OCI-M1 (cell line): ENCODE data around the gene CBFA2T2.
"Not testable (repeated sequence)": the region's sequence is repeated elsewhere in the genome, so short reads cannot be mapped to it uniquely, and the experiment has no call there.

Experiments
- DNase-seq: peaks from one replicate; lab custom pipeline; 2025; lab: John Stamatoyannopoulos, UW

The CBFA2T2 gene

DNA sequence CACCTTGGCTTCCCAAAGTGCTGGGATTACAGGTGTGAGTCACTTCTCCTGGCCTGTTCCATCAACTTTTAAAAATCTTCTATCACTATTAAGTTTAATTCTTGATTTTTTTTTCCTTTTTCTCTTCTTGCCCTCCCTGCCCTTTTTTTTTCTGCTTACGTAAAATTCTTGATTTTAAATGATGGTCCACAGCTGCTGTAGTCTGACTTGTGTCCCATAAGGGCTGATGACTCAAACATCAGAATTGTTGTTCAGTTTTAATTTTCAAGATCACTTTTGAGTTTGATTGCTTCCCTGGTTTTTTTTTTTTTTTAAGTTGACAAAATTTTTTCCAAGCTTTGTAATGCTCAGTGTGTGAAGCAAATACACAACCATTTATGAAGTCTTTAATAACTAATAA lies 61.9 kb downstream of the CBFA2T2 start:
- DNase-seq: no peak

DNA sequence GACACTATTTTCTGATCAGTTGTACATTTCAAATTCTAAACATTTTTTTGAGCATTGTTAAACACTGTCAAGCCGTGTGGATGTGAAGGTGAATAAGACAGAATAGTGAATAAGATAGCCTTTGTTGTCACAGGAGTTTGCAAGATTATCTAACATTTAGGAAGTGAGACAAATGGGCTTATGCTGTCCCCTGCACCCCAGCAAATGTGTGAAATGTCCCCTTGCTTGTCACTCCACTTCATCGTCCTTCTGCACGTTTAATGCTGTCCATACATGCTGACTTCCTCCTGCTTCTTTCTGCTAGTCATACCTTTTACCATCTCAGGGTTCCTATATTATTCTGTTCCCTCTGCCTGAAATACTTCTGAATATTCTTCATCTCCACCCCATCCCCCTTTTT lies 62.6 kb downstream of the CBFA2T2 start:
- no peak for DNase-seq

DNA sequence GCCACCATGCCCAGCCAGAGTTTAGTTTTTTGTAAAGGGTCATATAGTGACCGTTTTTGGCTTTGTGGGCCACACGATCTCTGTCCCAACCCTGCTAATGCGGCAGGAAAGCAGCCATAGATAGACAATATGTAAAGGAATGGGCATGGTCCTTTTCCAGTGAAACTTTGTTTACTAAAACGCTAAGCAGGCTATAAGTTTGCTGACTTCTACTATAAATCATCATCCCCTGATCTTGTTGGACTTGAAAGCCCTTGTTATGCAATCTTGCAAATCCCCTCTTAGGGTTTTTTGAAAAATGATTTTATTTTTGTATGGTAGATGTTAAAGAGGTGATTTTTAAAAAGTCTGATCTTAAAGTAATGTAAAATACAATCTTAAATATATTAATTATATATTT lies 63.6 kb downstream of the CBFA2T2 start:
- DNase-seq: no peak

DNA sequence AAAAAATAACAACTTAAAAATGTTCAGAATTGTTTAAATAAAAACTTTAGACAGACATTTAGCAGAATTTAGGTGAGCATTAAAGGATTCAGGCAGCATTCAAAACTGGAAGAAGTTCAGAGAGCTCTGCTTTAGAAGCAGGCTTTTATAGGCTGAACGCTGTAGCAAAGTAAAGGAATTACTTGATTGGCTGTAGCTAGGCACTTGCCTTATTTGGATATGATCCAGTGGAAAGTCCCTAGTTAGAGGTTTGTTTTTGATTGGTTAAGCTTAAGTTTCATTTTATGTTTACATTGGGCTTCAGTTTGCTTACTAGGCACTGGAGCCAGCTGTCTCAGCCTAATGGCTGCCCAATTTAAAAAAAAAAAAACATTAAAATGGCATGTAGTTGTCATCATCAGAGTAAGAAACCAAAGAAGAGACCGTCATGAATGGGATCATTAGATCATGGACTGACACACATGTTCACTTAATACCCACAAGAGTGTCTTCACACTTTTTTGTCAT lies 65.1 kb downstream of the CBFA2T2 start:
- DNase-seq: peak; percentile 94

GRCh38 chr20:33555755-33556154 lies 65.9 kb downstream of the CBFA2T2 start:
- DNase-seq: no peak

DNA sequence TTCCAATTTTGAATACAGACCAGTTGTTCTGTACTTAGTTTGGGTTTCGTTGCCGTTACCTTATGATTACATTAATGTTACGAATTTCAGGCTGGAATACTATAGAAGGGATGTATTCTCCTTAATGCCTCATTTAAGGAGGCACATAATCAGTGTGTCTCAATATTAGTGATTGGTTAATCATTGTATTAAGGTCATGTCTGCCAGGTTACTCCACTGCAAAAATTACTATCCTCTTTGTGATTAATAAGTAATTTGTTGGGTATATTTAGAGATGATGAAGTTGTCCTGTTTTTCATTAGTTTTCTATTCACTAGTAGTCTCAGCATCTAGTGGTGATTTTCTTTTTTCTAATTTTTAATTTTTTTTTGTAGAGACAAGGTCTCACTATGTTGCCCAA lies 66.3 kb downstream of the CBFA2T2 start:
- DNase-seq: no peak

- no peak for DNase-seq
Measured at GRCh38 chr20:33558348-33559144, 68.7 kb downstream of the CBFA2T2 start.

DNA sequence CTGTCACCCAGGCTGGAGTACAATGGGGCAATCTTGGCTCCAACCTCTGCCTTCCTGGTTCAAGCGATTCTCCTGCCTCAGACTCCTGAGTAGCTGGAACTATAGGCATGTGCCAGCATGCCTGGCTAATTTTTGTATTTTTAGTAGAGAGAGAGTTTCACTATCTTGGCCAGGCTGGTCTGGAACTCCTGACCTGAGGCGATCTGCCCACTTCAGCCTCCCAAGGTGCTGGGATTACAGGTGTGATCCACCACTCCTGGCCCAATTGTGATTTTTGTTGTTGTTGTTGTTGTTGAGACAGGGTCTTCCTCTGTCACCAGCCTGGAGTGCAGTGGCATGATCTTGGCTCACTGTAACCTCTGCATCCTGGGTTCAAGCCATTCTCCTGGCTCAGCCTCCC lies 69.3 kb downstream of the CBFA2T2 start:
- no peak for DNase-seq

DNA sequence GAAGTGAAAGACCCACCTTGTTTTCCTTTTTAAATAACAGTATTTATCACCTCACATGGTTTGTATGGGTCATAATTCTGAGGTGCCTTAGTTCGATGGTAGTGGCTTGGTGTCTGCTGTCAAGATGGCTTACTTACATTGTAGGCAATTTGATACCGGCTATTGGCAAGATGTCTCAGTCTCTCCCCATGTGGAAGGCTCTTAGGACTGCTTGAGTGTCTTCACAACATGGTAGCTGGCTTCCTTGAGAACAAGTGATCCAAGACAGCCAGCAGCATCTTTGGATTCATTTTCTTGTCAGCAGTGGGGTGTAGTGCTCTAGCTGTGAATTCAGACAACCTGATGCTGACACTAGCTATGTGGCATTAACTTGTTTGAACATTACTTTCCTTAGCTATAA lies 70.1 kb downstream of the CBFA2T2 start:
- no peak for DNase-seq

GRCh38 chr20:33561053-33561452 lies 71.2 kb downstream of the CBFA2T2 start:
- not testable (repeated sequence) for DNase-seq

DNA sequence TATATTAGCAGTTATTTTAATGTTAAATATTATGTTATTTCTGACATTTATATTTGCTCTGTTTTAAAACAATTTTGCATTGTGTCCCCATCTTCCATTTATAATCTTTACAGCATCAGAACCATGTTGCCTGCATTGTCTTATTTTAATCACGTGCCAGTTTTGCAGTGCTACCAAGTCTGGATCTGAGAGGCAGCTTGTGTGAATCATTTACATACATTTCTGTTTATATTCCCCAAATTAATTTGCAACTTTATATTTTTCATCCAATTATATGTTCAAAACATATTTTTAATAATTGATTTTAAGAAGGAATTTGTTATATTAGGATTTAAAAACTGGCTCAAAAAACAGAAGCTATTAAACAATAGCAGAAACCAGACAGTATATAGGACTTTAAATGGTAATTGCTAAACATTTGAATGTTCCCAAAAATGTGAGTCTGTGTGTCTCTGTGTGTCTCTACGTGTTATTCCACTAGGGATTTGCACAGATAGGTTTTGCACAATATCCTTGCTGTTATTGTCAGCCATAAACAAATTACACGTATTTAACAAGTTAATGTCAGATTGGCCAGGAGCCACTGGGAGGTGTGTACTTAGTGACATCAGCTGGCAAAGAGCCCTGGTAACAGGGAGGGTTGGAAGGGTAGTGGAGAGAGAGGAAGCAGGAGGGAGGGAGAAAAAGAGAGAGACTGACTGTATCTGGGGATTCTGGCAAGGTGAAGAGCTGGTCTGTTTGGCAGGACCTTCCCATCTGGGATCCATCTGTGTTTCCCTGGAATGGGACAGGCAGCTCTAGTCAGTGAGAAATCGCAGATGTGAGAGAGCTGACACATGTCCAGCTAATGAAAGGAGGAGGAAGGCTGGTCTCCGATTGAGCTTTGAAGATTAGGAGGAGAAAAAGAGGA lies 72.1 kb downstream of the CBFA2T2 start:
- peak; percentile 67 for DNase-seq

GRCh38 chr20:33563788-33564187 lies 73.9 kb downstream of the CBFA2T2 start:
- no peak for DNase-seq

DNA sequence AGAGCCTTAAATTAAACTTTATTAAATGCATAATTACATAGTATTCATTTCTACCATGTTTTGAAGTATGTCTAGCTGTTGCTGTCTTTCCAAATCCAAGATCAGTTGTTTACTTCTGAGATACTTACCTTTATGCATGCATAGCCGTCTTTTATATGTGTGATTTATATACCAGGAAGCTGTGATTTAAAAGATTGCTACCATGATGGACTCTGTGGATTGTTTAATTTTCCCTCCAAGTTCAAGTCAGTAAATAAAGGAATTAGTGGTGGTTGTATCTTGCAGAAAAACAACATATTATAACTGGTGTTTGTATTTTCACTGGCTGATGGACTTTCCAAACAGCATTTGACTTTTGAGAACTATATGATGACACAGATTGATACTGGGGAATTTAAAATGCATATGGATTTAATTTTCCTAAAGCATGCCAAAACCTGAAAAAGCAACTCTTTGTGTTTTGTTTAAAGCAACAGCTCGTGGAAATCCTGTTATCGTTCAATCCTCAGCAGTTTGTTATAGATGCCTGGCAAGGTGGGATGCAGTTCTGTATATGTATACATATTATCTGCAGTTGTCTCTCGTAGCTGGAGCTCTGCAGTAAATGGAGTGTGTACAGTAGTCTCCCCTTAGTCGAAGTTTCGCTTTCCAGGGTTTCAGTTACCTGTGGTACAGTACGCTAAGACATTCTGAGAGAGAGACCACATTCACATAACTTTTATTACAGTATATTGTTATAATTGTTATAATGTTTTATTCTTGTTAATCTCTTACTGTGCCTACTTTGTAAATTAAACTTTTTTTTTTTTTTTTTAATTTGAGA lies 77.1 kb downstream of the CBFA2T2 start:
- DNase-seq: no peak

DNA sequence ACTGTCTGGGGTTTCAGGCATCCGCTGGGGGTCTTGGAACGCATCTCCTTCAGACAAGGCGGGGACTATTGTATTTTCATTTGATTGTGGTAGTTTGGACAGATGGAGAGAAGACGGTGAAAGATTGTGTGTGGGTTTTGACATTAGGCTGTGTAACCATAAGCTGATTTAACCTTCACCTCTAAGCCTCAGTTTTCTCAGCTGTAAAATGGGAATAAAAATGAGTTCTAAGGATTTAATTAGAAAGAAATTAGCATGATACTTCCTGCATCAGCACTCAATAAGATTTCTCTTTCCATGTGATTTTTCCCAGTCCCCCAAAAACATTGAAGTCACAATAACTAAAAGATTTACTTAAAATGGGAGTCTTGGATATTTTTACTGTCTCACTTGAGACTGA lies 78.1 kb downstream of the CBFA2T2 start:
- no peak for DNase-seq

DNA sequence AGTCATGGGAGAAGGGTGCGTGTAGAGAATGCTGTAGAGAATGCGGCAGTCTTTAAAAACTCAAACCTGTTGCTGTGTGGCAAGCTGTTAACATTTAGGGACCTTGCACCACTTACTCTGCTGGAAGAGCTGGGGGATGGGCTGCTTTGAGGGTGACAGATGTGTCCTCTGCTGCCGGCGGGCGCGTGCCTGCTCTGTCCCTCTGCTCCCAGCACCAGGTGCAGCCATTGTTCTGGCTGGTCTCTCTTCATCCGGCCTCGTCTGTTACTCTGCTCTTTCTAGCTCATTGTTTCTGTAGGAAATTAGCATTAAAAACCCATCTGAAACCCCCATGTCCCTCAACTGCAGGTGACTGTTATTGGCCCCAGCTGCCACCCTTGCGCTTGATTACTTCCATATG lies 78.5 kb downstream of the CBFA2T2 start:
- no peak for DNase-seq

- no peak for DNase-seq
Measured at GRCh38 chr20:33568868-33569801, 79.2 kb downstream of the CBFA2T2 start.

- no peak for DNase-seq
Measured at GRCh38 chr20:33569802-33570391, 80.0 kb downstream of the CBFA2T2 start.

DNA sequence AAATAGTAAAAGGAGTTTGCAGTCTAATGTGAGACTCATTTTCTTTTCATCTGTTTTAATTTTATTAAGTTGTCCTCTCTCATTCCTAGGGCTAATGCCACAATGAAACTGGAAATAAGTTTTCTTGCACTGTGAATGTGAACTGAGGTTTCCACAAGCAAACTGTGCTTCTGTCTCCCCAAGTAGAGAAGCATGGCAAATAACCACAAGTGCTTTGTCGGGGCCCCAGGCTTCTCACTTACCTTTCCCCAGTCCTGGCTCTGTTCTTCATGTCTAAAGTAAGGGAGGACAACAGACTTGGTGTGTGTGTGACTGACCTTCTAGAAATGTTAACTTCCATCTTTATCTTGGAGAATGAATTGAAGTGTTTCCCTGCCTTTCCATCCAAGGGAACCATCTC lies 80.8 kb downstream of the CBFA2T2 start:
- no peak for DNase-seq

GRCh38 chr20:33573268-33573667 lies 83.4 kb downstream of the CBFA2T2 start:
- not testable (repeated sequence) for DNase-seq

DNA sequence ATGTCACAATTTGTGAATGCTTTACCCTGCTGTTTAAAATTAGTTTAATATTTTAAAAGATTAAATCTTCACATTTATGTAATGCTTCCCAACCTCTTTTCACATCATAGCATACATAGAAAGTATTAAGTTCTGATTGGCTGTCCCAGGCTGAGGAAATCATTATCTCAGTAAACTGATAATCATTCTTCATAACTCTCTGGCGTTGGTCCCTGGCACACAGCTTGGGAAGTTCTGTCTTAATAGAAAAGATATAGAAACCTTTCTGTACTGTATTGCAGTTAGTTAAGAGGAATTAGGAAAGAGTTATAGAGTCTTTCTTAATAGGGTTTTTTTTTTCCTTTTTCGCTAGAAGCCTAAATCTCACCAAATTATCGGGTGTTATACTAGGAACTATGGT lies 85.4 kb downstream of the CBFA2T2 start:
- DNase-seq: no peak
